Astrocyte (in vitro differentiated cells and primary cell): ENCODE data around the gene MTLN.
"Not testable (repeated sequence)": the region's sequence is repeated elsewhere in the genome, so short reads cannot be mapped to it uniquely, and the experiment has no call there.

Source experiments
- CTCF ChIP-seq: IDR thresholded peaks from 2 replicates; pipeline ENCODE4 v1.5.1; 2011; ENCODE audit warnings: low read depth, mild to moderate bottlenecking, inconsistent platforms, low read length, moderate library complexity; ENCODE audit not compliant: insufficient read depth
- EZH2 ChIP-seq: IDR thresholded peaks from 2 replicates; pipeline ENCODE4 v1.6.1; 2012; ENCODE audit warnings: mild to moderate bottlenecking, low read length, inconsistent platforms; ENCODE audit not compliant: insufficient read depth

GRCh38 chr2:110218889-110219288 is 6.5 kb upstream of the MTLN start:
- TF ChIP-seq CTCF, EZH2: not testable (repeated sequence)
